Measurements from ENCODE around the gene CYP24A1.

- TF ChIP-seq CTCF (IDR thresholded peaks at IDR 0.05) (no peak), POLR2A (IDR thresholded peaks at IDR 0.05) (no peak)
These were observed 29.5 kb upstream of the CYP24A1 start for GRCh38 chr20:54203281-54203680.

Data from heart left ventricle (tissue), 13 donors.